HepG2 (cell line): ENCODE measurements around the gene CDC27. TPM values are rescaled to one million over a fixed set of nuclear protein-coding genes. Genes with fewer than 3 reads are reported as not detected.

Experiments
- ATF7 ChIP-seq, 2 experiments: fragments of 450-650 bp in 1 of 2; sonication (generic) in 1 of 2; formaldehyde crosslinking in 1 of 2; IDR thresholded peaks; 2 replicates each; pipeline versions ENCODE4 v1.4.0 to v1.6.1; 2016 to 2020; ENCODE audit warnings: antibody characterized with exemption in 1 of 2, mild to moderate bottlenecking in 1 of 2, missing genetic modification reagents in 1 of 2
- ATM ChIP-seq: fragments of 450-650 bp; IDR thresholded peaks from 2 replicates; pipeline ENCODE4 v1.7.1; 2017; ENCODE audit warnings: mild to moderate bottlenecking, borderline replicate concordance
- DR1 ChIP-seq: sonication (generic); formaldehyde crosslinking; IDR thresholded peaks from 2 replicates; pipeline ENCODE4 v1.8.0; 2021; ENCODE audit warnings: mild to moderate bottlenecking, missing genetic modification reagents, inconsistent platforms
- ELF4 ChIP-seq: sonication (generic); formaldehyde crosslinking; IDR thresholded peaks from 2 replicates; pipeline ENCODE4 v1.5.0; 2020; ENCODE audit warnings: missing genetic modification reagents, mild to moderate bottlenecking, moderate library complexity, borderline replicate concordance
- HNF1A ChIP-seq, 2 experiments: sonication (generic) in 1 of 2; formaldehyde crosslinking in 1 of 2; IDR thresholded peaks; 2 replicates each; pipeline versions ENCODE4 v1.4.0 to v1.6.1; 2016 to 2020; ENCODE audit warnings: borderline replicate concordance in 1 of 2, low read depth in 1 of 2, mild to moderate bottlenecking in 1 of 2, missing genetic modification reagents in 1 of 2
- KDM4B ChIP-seq: sonication (generic); formaldehyde crosslinking; IDR thresholded peaks from 2 replicates; pipeline ENCODE4 v1.4.0; 2020; ENCODE audit warnings: missing genetic modification reagents
- KLF15 ChIP-seq: sonication (generic); formaldehyde crosslinking; IDR thresholded peaks from 2 replicates; pipeline ENCODE4 v1.8.1; 2023; ENCODE audit warnings: borderline replicate concordance, mild to moderate bottlenecking, inconsistent platforms, missing genetic modification reagents, mixed read lengths
- MXD1 ChIP-seq: sonication (generic); formaldehyde crosslinking; IDR thresholded peaks from 2 replicates; pipeline ENCODE4 v1.4.0; 2020; ENCODE audit warnings: mild to moderate bottlenecking, missing genetic modification reagents
- NFYB ChIP-seq: sonication (generic); formaldehyde crosslinking; IDR thresholded peaks from 2 replicates; pipeline ENCODE4 v1.4.0; 2020; ENCODE audit warnings: missing genetic modification reagents
- PRPF4 ChIP-seq: fragments of 200-400 bp; formaldehyde crosslinking; IDR thresholded peaks from 2 replicates; pipeline ENCODE4 v1.6.1; 2016; ENCODE audit warnings: low read length, low read depth; ENCODE audit not compliant: poor library complexity, severe bottlenecking
- SUZ12 ChIP-seq: fragments of 150-350 bp; IDR thresholded peaks from 2 replicates; pipeline ENCODE4 v1.6.1; 2014; ENCODE audit warnings: low read depth, low read length
- TEAD2 ChIP-seq: sonication (generic); formaldehyde crosslinking; IDR thresholded peaks from 2 replicates; pipeline ENCODE4 v1.9.0; 2021; ENCODE audit warnings: missing genetic modification reagents
- ZBTB2 ChIP-seq: sonication (generic); formaldehyde crosslinking; IDR thresholded peaks from 2 replicates; pipeline ENCODE4 v1.8.0; 2022; ENCODE audit warnings: low read depth, missing genetic modification reagents
- ZBTB26 ChIP-seq: IDR thresholded peaks from 2 replicates; pipeline ENCODE4 v1.6.1; 2016; ENCODE audit warnings: missing compliant biosample characterization, missing genetic modification reagents, borderline replicate concordance
- ZNF205 ChIP-seq: IDR thresholded peaks from 2 replicates; pipeline ENCODE4 v1.6.1; 2018; ENCODE audit warnings: missing biosample characterization, missing genetic modification reagents
- ZNF276 ChIP-seq: sonication (generic); formaldehyde crosslinking; IDR thresholded peaks from 2 replicates; pipeline ENCODE4 v1.4.0; 2020; ENCODE audit warnings: mild to moderate bottlenecking, low read depth, missing genetic modification reagents
- ZNF33A ChIP-seq: sonication (generic); formaldehyde crosslinking; IDR thresholded peaks from 2 replicates; pipeline ENCODE4 v1.5.1; 2020; ENCODE audit warnings: missing genetic modification reagents, mild to moderate bottlenecking, moderate library complexity, borderline replicate concordance
- ZNF678 ChIP-seq: sonication (generic); formaldehyde crosslinking; IDR thresholded peaks from 2 replicates; pipeline ENCODE4 v1.4.0; 2020; ENCODE audit warnings: mild to moderate bottlenecking, missing genetic modification reagents
- polyA plus RNA-seq, 8 experiments: library from polyadenylated mRNA; depleted of rRNA in 3 of 8; stranded (reverse) in 7 of 8; unstranded in 1 of 8; fragments of >200 nt; fragmentation: Illumina TruSeq in 4 of 8; extraction: Trizol in 4 of 8; gene quantifications; 2 replicates each; pipeline versions ENCODE4 v1.2.1 to v1.2.3, GENCODE V29; 2011 to 2016; ENCODE audit warnings: low read depth in 4 of 8, missing spikeins in 1 of 8, mixed read lengths in 1 of 8; ENCODE audit not compliant: insufficient read depth in 1 of 8
- total RNA-seq, 5 experiments: library from RNA; depleted of rRNA; stranded (reverse); fragments of >200 nt; fragmentation: Illumina TruSeq; extraction: Trizol; gene quantifications; 2 replicates each; pipeline ENCODE4 v1.2.3, GENCODE V29; 2016; ENCODE audit warnings: low read depth in 1 of 5

CDC27 gene
- total and polyA plus RNA-seq, 2 of the 13 experiments (the other 11 are each of a cell fraction or from before 2014, with no cell fraction given): 80.7 to 102 TPM

- TF ChIP-seq ZNF678 (CRISPR knock-in tag): peak; percentile 41; the same call in 1 of the 2 replicates
- TF ChIP-seq KLF15 (CRISPR knock-in tag): peak; percentile 96
- no peak; the same call in 1 of the 2 replicates for TF ChIP-seq ZBTB2 (CRISPR knock-in tag)
- TF ChIP-seq PRPF4: no peak
- TF ChIP-seq ATM: no peak
- peak; percentile 97 for TF ChIP-seq DR1 (CRISPR knock-in tag)
- TF ChIP-seq ATF7 (IDR thresholded peaks at IDR 0.05): no peak
- TF ChIP-seq ATF7 (CRISPR knock-in tag; IDR thresholded peaks at IDR 0.05): peak; percentile 30; the same call in 1 of the 2 replicates
- peak; percentile 89; the same call in 1 of the 2 replicates for TF ChIP-seq TEAD2 (CRISPR knock-in tag)
- no peak for TF ChIP-seq ZNF33A
- no peak for TF ChIP-seq SUZ12
- peak; percentile 99 for TF ChIP-seq MXD1 (CRISPR knock-in tag)
- TF ChIP-seq HNF1A (IDR thresholded peaks at IDR 0.05; ENCODE audit: low read depth): no peak
- TF ChIP-seq HNF1A (CRISPR knock-in tag; IDR thresholded peaks at IDR 0.05; ENCODE audit: borderline replicate concordance): peak; percentile 49; the same call in 1 of the 2 replicates
- TF ChIP-seq KDM4B (CRISPR knock-in tag): peak; percentile 33; the same call in 1 of the 2 replicates
- peak; percentile 42; the same call in 1 of the 2 replicates for TF ChIP-seq NFYB (CRISPR knock-in tag)
- peak; percentile 77; the same call in 1 of the 2 replicates for TF ChIP-seq ZNF205 (CRISPR knock-in tag)
- peak; percentile 51; the same call in 1 of the 2 replicates for TF ChIP-seq ZNF276 (CRISPR knock-in tag)
- peak; percentile 90; the same call in 1 of the 2 replicates for TF ChIP-seq ELF4 (CRISPR knock-in tag)
- peak; percentile 82 for TF ChIP-seq ZBTB26
These were observed at the start of gene CDC27 (continued) for GRCh38 chr17:47188876-47189731.
